HCT116 (cell line): ENCODE measurements around the gene XPNPEP3. TPM values are rescaled to one million over a fixed set of nuclear protein-coding genes. Genes with fewer than 3 reads are reported as not detected.
"Not testable (repeated sequence)": the region's sequence is repeated elsewhere in the genome, so short reads cannot be mapped to it uniquely, and the experiment has no call there.

ENCODE experiments used
- ATAC-seq: fragments of 200-7000 bp; cut with Tn5 transposase; 2 replicates; pipeline ENCODE4 v1.9.1; 2020; ENCODE audit warnings: mild to moderate bottlenecking, moderate library complexity
- BruUV-seq: library from RNA; stranded (reverse); fragments of 400-500 nt; replicated peaks from 2 replicates; lab custom pipeline; 2021; lab: Mats Ljungman, UMichigan
- CTCF ChIA-PET: fragments of 300-600 bp; sonication (Branson Sonifier 250); formaldehyde crosslinking; loops from one replicate; lab custom pipeline; 2021; ENCODE audit warnings: antibody characterized with exemption; lab: Charles Lee
- POLR2A ChIA-PET: fragments of 300-600, 350-600 bp; sonication (Branson Sonifier 250); formaldehyde crosslinking; loops from one replicate; lab custom pipeline; 2021; ENCODE audit warnings: antibody characterized with exemption; lab: Charles Lee
- RAD21 ChIA-PET, 2 experiments: fragments of 300-600 bp; sonication (Branson Sonifier 250); formaldehyde crosslinking; loops; one replicate each; lab custom pipeline; 2023; ENCODE audit warnings: low total read pairs in 2 of 2; ENCODE audit not compliant: uncharacterized antibody in 2 of 2, unreplicated experiment in 2 of 2, low non-redundant PET in 1 of 2; lab: Charles Lee
- DNase-seq: peaks from one replicate; pipeline ENCODE4 v3.0.0-alpha.2; 2010; ENCODE audit warnings: low read depth, low spot score
- H2AFZ ChIP-seq: fragments of 200-600 bp; shearing (Covaris generic), sonication (generic); 2 replicates; pipeline ENCODE4 v1.6.1; 2017; ENCODE audit warnings: low read depth, mixed run types, mixed read lengths, antibody characterized with exemption, low read length; ENCODE audit not compliant: poor library complexity, severe bottlenecking
- H3K27ac ChIP-seq: 2 replicates; pipeline ENCODE4 v1.5.1; 2012; ENCODE audit warnings: low read depth, low read length
- H3K27me3 ChIP-seq: fragments of 200-600 bp; sonication (generic); 2 replicates; pipeline ENCODE4 v1.6.1; 2016; ENCODE audit warnings: mixed run types, low read length, mixed read lengths; ENCODE audit not compliant: insufficient read depth
- H3K36me3 ChIP-seq, 2 experiments: fragments of 200-500 bp in 1 of 2; fragments of 200-600 bp in 1 of 2; sonication (Bioruptor generic) in 1 of 2; sonication (generic) in 1 of 2; 2 replicates each; pipeline versions ENCODE4 v1.5.1 to v1.6.1; 2014 to 2016; ENCODE audit warnings: low read length in 2 of 2, inconsistent platforms in 1 of 2, mixed read lengths in 1 of 2, mixed run types in 1 of 2; ENCODE audit not compliant: insufficient read depth in 2 of 2, control insufficient read depth in 1 of 2
- H3K4me1 ChIP-seq, 2 experiments: fragments of 200-600 bp in 1 of 2; sonication (generic) in 1 of 2; 2 replicates each; pipeline versions ENCODE4 v1.5.1 to v1.6.1; 2012 to 2017; ENCODE audit warnings: low read length in 2 of 2, inconsistent platforms in 1 of 2, mild to moderate bottlenecking in 1 of 2, mixed read lengths in 1 of 2, mixed run types in 1 of 2, moderate library complexity in 1 of 2; ENCODE audit not compliant: insufficient read depth in 2 of 2, control insufficient read depth in 1 of 2
- H3K4me2 ChIP-seq: fragments of 200-600 bp; sonication (generic); 2 replicates; pipeline ENCODE4 v1.6.1; 2017; ENCODE audit warnings: mixed run types, low read length, mixed read lengths
- H3K4me3 ChIP-seq, 2 experiments: fragments of 200-600 bp in 1 of 2; sonication (generic) in 1 of 2; replicated peaks in 1 of 2; 2 replicates each; pipeline ENCODE4 v1.5.1; 2011 to 2016; ENCODE audit warnings: low read length in 2 of 2, control low read depth in 1 of 2, low read depth in 1 of 2, mild to moderate bottlenecking in 1 of 2, mixed read lengths in 1 of 2, mixed run types in 1 of 2
- H3K79me2 ChIP-seq: fragments of 200-600 bp; sonication (generic); 2 replicates; pipeline ENCODE4 v1.6.1; 2017; ENCODE audit warnings: mild to moderate bottlenecking, mixed run types, low read length, moderate library complexity, mixed read lengths; ENCODE audit not compliant: insufficient read depth
- H3K9ac ChIP-seq: fragments of 200-600 bp; sonication (generic); 2 replicates; pipeline ENCODE4 v1.6.1; 2016; ENCODE audit warnings: low read length, mixed read lengths
- H3K9me2 ChIP-seq: fragments of 200-600 bp; sonication (generic), shearing (Covaris generic); 2 replicates; pipeline ENCODE4 v1.6.1; 2017; ENCODE audit warnings: mixed run types, mild to moderate bottlenecking, moderate library complexity; ENCODE audit not compliant: insufficient read depth
- H3K9me3 ChIP-seq, 2 experiments: fragments of 200-500 bp in 1 of 2; fragments of 200-600 bp in 1 of 2; sonication (Bioruptor generic) in 1 of 2; sonication (generic) in 1 of 2; 2 replicates each; pipeline ENCODE4 v1.6.1; 2014 to 2017; ENCODE audit warnings: low read length in 2 of 2, mixed read lengths in 2 of 2, inconsistent platforms in 1 of 2, low read depth in 1 of 2, mild to moderate bottlenecking in 1 of 2, mixed run types in 1 of 2, moderate library complexity in 1 of 2; ENCODE audit not compliant: control insufficient read depth in 1 of 2, insufficient read depth in 1 of 2
- H4K20me1 ChIP-seq: fragments of 200-600 bp; sonication (generic), shearing (Covaris generic); 2 replicates; pipeline ENCODE4 v1.6.1; 2017; ENCODE audit warnings: mixed run types, mild to moderate bottlenecking, moderate library complexity; ENCODE audit not compliant: insufficient read depth
- CBX3 ChIP-seq: IDR thresholded peaks from 2 replicates; pipeline ENCODE4 v1.6.1; 2012; ENCODE audit warnings: low read depth
- CTCF ChIP-seq, 3 experiments: fragments of 200-600 bp in 1 of 3; sonication (generic) in 1 of 3; IDR thresholded peaks in 2 of 3; conservative IDR thresholded peaks in 1 of 3; 2 replicates each; pipeline ENCODE4 v1.5.1; 2012 to 2017; ENCODE audit warnings: low read depth in 2 of 3, low read length in 2 of 3, antibody characterized with exemption in 1 of 3, borderline replicate concordance in 1 of 3, control low read depth in 1 of 3, mild to moderate bottlenecking in 1 of 3, mixed read lengths in 1 of 3, mixed run types in 1 of 3, moderate library complexity in 1 of 3; ENCODE audit not compliant: insufficient read depth in 1 of 3
- EZH2 ChIP-seq: fragments of 200-600 bp; sonication (generic); IDR thresholded peaks from 2 replicates; pipeline ENCODE4 v1.6.1; 2017; ENCODE audit warnings: antibody characterized with exemption, mixed run types
- JUND ChIP-seq: IDR thresholded peaks from 2 replicates; pipeline ENCODE4 v1.6.1; 2012
- RAD21 ChIP-seq: IDR thresholded peaks from 2 replicates; pipeline ENCODE4 v1.6.1; 2012; ENCODE audit warnings: low read depth, mild to moderate bottlenecking
- SIN3A ChIP-seq: IDR thresholded peaks from 2 replicates; pipeline ENCODE4 v1.6.1; 2012; ENCODE audit warnings: low read depth
- SP1 ChIP-seq: IDR thresholded peaks from 2 replicates; pipeline ENCODE4 v1.6.1; 2012; ENCODE audit warnings: low read depth
- TCF7L2 ChIP-seq: IDR thresholded peaks from 2 replicates; pipeline ENCODE4 v1.7.0; 2011; ENCODE audit warnings: borderline replicate concordance, inconsistent platforms; ENCODE audit not compliant: insufficient read depth, insufficient read length; ENCODE audit errors: extremely low read depth
- YY1 ChIP-seq: IDR thresholded peaks from 2 replicates; pipeline ENCODE4 v1.6.1; 2011; ENCODE audit warnings: low read length, low read depth, moderate library complexity, mild to moderate bottlenecking; ENCODE audit not compliant: insufficient replicate concordance; ENCODE audit errors: extremely low read depth
- intact Hi-C: fragments of 100-400 bp; cut with micrococcal nuclease; formaldehyde crosslinking; loops from 2 replicates; pipeline ENCODE4 v1.10.0; 2022
- total RNA-seq: library from RNA; stranded (reverse); gene quantifications from one replicate; pipeline ENCODE4 v1.2.1, GENCODE V29; 2021; ENCODE audit not compliant: unreplicated experiment
- TF ChIP-seq, protein P1 (sequence below): IDR thresholded peaks from 2 replicates; pipeline ENCODE4 v1.6.1; 2012
- TF ChIP-seq, protein P2 (sequence below): IDR thresholded peaks from 2 replicates; pipeline ENCODE4 v1.6.1; 2012

The XPNPEP3 gene
- total RNA-seq, 1 experiment from 2014 or later: 29.8 TPM

GRCh38 chr22:40844951-40845350 lies 12.0 kb upstream of the XPNPEP3 start:
- TF ChIP-seq YY1 (no peak), EZH2 (no peak), SP1 (no peak), CTCF (IDR thresholded peaks at IDR 0.05 in 2 of 3, conservative IDR thresholded peaks at IDR 0.05 in 1 of 3; ENCODE audit: borderline replicate concordance in 1 of 3, insufficient read depth in 1 of 3, low read depth in 2 of 3, low read length in 2 of 3) (no peak), SIN3A (no peak), RAD21 (no peak), JUND (no peak), CBX3 (no peak), TCF7L2 (no peak)
- TF ChIP-seq, protein P1, sequence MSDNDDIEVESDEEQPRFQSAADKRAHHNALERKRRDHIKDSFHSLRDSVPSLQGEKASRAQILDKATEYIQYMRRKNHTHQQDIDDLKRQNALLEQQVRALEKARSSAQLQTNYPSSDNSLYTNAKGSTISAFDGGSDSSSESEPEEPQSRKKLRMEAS: no peak
- TF ChIP-seq, protein P2, sequence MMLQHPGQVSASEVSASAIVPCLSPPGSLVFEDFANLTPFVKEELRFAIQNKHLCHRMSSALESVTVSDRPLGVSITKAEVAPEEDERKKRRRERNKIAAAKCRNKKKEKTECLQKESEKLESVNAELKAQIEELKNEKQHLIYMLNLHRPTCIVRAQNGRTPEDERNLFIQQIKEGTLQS: no peak
- CTCF ChIA-PET: no interaction called here
- H3K4me1 ChIP-seq: no peaks in the 10 kb centered on the region
- H2AFZ ChIP-seq: no peak overlapping the region
- H3K27me3 ChIP-seq: no peaks in the 10 kb centered on the region
- H4K20me1 ChIP-seq: peaks cover 18% of the 10 kb centered on the region; the same call in 1 of the 2 replicates
- DNase-seq: no peak
- no peaks in the 10 kb centered on the region for H3K9me2 ChIP-seq
- POLR2A ChIA-PET: no interaction called here
- H3K9me3 ChIP-seq: no peaks in the 10 kb centered on the region
- H3K79me2 ChIP-seq: peaks cover 100% of the 10 kb centered on the region
- H3K36me3 ChIP-seq: peaks cover 55 to 62% of the 10 kb centered on the region in 2 experiments
- no peak overlapping the region for H3K4me3 ChIP-seq
- intact Hi-C loops: no loop called here
- no peak for ATAC-seq
- no peak overlapping the region for H3K4me2 ChIP-seq
- BruUV-seq: no TSS peak
- H3K27ac ChIP-seq: no peak overlapping the region
- RAD21 ChIA-PET: no interaction called here
- no peak overlapping the region for H3K9ac ChIP-seq

GRCh38 chr22:40845816-40846215 lies 11.1 kb upstream of the XPNPEP3 start:
- H2AFZ ChIP-seq, ATAC-seq, POLR2A ChIA-PET, H3K27me3 ChIP-seq, H3K27ac ChIP-seq, DNase-seq, H3K9ac ChIP-seq, H3K4me1 ChIP-seq, BruUV-seq, RAD21 ChIA-PET, H3K9me2 ChIP-seq, H3K4me2 ChIP-seq, CTCF ChIA-PET, H3K9me3 ChIP-seq, intact Hi-C loops, H3K4me3 ChIP-seq: not testable (repeated sequence)
- peaks cover 55 to 62% of the 10 kb centered on the region in 2 experiments for H3K36me3 ChIP-seq
- peaks cover 100% of the 10 kb centered on the region for H3K79me2 ChIP-seq
- H4K20me1 ChIP-seq: peaks cover 18% of the 10 kb centered on the region; the same call in 1 of the 2 replicates
